GM18867 (cell line): ENCODE results near the gene ANKS1B.

ENCODE experiments used
- ATAC-seq: cut with Tn5 transposase; IDR thresholded peaks from one replicate; pipeline ENCODE4 v1.9.1; 2021; ENCODE audit warnings: mild to moderate bottlenecking, moderate library complexity; ENCODE audit not compliant: unreplicated experiment

ANKS1B gene

GRCh38 chr12:99142651-99143050 is 842.1 kb downstream of the ANKS1B start:
- ATAC-seq: no peak

DNA sequence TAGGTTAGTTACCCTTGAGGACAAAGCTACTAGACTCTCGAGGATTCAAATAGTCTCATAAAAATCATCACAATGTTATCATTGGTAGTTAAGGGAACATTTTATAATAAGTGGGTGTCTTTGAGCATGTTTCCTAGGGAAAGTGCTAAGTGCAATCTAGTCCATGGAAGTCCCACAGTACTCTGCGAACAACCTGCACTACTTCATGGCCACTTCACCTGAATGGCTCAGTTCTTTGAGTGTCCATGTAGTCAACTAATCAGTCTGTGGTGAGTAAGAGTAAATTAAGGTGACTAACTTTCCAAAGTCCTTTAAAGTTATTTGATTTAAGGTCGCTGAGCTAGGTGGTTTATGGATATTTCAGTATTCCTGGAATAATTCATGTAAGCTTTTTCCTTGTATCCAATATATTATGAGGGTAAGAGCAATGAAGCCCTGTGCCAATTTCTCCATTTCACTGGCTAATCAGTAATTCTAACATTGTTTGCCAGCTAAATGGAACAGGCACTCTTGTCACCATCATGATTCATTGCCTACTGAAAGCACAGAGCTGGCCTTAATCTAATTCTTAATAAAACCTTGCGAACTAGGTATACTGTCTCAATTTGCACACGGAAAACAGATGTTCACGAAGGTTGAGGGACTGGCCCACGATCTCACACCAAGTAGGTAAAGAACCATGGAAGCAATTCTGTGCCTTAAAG is 844.6 kb downstream of the ANKS1B start:
- ATAC-seq: no peak

DNA sequence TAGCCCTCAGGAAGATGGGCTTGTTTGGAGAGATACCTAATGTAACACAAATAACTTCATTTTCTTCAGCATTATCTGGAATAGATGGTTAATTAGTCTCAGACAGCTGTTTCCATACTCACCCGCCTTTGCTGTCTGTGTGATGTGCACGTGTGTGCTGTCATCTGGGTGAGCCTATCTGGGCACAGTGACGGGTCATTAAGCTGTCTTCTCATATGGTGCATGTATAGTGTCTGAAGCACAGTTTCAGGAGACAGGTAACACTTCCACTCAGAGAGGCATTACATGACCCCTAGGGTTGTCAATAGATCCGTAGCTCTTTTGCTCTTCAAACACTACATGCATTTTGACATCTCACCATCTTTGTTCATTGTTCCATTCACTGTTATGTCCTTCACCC is 846.3 kb downstream of the ANKS1B start:
- no peak for ATAC-seq

- no peak for ATAC-seq
These were observed 847.4 kb downstream of the ANKS1B start for GRCh38 chr12:99137124-99137855.

- no peak for ATAC-seq
These were observed 848.2 kb downstream of the ANKS1B start for GRCh38 chr12:99136516-99136915.

DNA sequence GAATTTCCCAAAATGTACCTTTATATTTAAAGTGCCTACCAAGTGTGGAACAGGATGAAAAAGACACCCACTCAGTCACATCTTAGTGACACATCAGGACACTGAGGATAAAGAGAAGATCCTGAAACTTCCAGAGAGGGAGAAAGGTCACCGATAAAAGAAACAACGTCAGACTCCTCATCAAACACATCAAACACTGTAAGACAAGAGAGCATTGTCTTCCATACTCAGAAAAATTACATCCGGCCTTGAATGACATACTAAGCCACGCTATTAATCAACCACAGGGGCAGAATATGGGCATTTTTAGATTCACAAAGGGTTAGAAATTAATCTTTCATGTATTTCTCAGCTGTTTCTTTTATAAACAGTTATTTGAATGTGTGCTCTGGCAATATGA is 849.4 kb downstream of the ANKS1B start:
- no peak for ATAC-seq

GRCh38 chr12:99133401-99133800 is 851.3 kb downstream of the ANKS1B start:
- ATAC-seq: no peak

GRCh38 chr12:99131751-99132199 is 853.0 kb downstream of the ANKS1B start:
- peak; percentile 26 for ATAC-seq

- peak; percentile 95 for ATAC-seq
These were observed 853.8 kb downstream of the ANKS1B start for GRCh38 chr12:99130808-99131553.

DNA sequence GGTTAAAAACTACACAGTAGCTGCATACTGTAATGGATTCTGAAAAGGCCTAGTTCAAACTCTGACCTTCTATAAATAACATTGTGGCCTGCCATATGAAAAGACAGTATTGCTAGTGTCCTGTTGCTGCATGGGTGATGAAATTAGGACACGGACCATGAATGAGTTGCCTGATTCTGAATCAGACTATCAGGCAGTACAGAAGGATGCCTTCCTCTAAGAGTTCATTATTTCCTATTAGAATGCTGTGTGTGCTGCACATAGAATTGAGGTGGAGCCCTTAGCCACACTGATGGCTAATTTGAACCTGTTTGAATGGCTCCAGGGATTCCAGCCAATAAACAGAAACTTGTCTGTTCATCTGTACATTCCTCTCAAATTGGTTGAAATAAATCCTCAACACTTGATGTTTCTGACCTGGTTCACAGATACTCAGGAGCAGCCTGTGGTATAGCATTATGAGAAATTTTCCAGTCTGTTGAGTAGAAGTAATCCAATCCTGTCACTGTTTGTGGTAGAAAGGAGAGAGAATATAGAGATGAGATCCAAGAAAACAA is 856.4 kb downstream of the ANKS1B start:
- no peak for ATAC-seq

DNA sequence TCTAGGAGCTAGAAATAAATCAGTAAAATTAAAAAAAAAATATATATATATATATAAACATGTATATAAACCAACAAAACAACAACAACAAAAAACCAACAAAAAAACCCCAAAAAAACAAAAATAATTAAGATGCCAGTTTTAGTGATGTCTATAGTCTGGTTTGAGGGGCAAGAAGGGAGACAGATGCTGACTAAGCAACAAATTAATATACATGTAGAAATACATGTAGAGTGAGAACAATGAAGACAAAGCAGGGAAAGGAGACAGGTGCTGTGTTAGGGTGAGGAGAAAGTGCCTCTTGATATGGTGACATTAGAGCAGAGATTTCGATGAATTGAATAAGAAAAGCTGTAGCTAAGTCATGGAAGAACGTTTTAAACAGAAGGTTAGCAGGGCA is 861.8 kb downstream of the ANKS1B start:
- ATAC-seq: no peak

DNA sequence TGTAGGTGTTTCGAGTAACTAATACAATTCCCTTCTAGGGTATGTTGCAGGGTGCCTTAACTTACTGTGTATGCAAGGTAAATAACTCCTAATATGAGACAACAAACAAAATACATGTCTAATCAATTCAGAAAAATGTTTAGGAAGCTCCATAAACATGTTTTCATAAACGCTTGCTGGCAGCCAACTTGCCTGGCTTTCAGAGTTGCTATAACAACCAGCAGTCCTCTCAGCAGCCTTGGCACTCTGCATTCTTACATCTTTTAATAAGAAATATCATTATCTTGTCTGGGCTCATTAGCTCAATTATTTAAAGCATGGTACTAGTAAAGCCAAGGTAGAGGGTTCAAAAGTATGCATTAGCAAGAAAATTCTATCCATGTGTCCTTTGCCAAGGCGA is 862.2 kb downstream of the ANKS1B start:
- ATAC-seq: no peak

DNA sequence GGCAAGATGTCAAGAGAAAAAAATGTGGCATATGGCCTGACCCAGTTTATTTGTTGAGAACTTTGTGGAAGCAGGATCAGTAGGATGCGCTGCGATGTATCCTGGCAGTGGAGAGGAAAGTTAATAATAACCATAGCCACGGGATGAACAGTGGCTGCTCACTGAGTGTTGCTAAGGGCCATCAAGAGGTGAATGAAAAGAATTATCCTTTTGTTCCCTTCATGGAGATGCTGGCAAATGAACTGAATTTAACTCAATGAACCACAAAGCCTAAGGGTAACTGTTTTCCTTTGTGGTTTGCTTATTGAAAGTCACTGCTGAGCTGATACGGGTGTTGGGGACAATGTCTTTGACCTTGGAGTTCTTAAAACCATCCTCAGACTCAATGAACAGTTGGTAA is 863.2 kb downstream of the ANKS1B start:
- no peak for ATAC-seq

GRCh38 chr12:99119943-99120342 is 864.8 kb downstream of the ANKS1B start:
- no peak for ATAC-seq

DNA sequence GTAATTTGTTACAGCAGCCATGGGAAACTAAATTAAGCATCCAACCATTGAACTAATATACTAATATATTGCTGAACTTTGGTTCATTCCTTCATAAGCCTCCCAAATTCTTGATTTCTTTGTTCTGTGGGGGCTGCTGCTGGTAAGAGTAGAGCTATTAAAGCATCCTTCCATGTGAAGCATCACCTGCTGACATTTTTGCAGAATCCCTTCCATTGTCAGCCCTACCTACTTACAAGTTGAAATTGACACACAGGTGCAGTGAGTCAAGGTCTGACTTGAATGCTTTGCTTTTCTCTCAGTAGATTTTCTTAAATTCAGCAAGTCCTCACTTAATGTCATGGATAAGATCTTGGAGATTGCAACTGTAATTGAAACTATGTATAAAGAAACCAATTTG is 865.3 kb downstream of the ANKS1B start:
- no peak for ATAC-seq

- ATAC-seq: no peak
These were observed 873.1 kb downstream of the ANKS1B start for GRCh38 chr12:99111600-99111999.

- no peak for ATAC-seq
These were observed 873.9 kb downstream of the ANKS1B start for GRCh38 chr12:99110868-99111267.

GRCh38 chr12:99110212-99110611 is 874.5 kb downstream of the ANKS1B start:
- no peak for ATAC-seq

GRCh38 chr12:99108924-99109323 is 875.8 kb downstream of the ANKS1B start:
- ATAC-seq: no peak

DNA sequence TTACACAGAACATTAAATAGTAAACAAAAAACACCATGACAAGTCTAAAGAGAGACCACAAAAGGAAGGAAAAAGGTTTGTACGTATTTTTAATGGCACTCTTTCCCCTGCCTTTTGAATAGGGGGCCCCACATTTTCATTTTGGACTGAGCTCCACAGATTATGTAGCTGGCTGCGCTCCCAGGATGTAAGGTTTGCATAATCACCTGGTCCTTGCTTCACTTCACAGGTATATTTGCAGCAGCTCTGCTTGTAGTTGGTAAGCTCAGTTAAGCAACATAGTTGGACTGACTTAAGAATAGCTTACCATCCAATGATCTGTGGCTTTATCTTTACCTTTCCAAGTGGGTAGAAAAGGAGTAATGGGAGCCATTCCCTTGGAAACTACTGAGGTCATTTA is 885.0 kb downstream of the ANKS1B start:
- no peak for ATAC-seq

DNA sequence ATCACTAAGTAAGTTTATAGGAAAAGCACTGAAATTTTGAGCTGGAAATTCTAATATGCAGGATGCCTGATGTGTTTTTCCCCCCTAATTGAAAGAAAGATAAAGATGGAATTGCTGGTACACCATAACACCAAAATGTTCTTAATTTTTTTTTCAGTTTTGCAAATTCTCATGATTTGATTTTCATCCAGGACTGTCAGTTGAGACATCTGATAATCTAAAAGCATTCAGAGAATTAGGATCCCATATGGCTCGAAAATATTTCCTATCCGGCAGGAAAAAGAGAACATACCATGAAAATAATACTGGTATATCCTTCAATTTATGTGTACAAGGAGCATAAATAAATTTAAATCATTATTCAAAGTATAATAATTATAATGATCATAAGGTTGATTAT is 887.6 kb downstream of the ANKS1B start:
- no peak for ATAC-seq
